Subcutaneous adipose tissue (tissue), 4 donors: Measurements from ENCODE around the gene DCUN1D2. TPM values are rescaled to one million over a fixed set of nuclear protein-coding genes. Genes with fewer than 3 reads are reported as not detected.

Source experiments
- CTCF ChIP-seq: fragments of 450-650 bp; IDR thresholded peaks from one replicate; pipeline ENCODE4 v1.5.1; 2016; ENCODE audit warnings: low read depth, mild to moderate bottlenecking, control low read depth, antibody characterized with exemption, moderate library complexity
- total RNA-seq, 4 donors: library from RNA; depleted of rRNA; stranded (reverse); fragments of >200 nt; gene quantifications; one replicate each; pipeline ENCODE4 v1.1.0, GENCODE V29; 2016

Gene DCUN1D2
- total RNA-seq, 4 donors from 2014 or later, result 15.1 to 22.2 (median 18.8) TPM

- TF ChIP-seq CTCF, result no peak
Observed at GRCh38 chr13:113535381-113535781, 44.9 kb upstream of the DCUN1D2 start.

DNA sequence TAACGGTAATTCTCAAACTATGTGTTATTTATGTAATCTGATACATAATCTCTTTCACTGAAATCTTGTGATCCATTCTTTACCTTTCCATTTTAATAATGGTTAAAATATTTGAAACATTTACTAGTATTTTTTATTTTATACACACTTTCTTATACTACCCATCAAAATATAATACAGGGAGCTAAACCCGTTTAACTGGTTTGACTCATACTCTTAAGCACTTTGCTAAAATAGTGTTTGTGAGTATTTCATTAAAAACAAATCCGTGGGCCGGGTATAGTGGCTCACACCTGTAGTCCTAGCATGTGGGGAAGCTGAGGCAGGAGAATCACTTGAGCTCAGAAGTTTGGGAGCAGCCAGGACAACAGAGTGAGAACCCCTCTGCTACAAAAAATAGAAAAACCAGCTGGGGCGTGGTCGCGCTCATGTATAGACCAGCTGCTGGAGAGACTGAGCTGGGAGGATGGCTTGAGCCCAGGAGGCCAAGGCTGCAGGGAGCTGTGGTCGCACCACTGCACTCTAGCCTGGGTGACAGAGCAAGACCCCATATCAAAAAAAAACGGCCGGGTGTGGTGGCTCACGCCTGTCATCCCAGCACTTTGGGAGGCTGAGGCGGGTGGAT, 43.8 kb upstream of the DCUN1D2 start:
- no peak for TF ChIP-seq CTCF

GRCh38 chr13:113533161-113533840, 42.8 kb upstream of the DCUN1D2 start:
- TF ChIP-seq CTCF, result no peak

DNA sequence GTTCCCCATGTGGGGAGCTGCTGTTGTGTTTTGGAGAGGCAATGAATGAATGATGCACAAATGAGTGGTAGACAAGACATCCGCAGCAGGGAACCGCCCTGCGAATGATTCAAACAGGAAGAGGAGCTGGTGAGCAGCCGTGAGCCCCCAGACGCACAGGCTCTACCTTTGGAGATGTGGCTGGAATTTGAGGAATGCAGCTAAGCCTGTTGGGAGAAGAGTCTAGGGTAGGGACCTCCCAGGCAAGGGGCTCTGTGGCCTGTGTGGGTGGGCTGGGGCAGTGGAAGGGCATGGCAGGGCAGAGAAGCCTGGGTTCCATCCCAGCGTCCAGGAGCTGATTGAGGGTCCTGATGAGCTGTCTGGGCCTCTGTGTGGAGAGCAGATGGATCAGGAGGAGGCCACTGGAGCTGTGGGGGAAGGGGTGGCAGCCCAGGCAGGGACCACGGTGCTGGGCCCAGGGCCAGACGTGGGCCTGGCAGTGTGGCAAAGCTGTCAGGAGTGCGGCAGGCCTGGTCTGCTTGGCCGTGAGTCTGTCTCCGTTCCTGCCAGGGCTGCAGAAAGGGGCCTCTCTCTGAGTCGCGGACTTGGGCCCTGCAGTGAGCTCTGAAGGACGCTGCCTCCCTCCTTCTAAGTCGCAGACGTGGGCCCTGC, 41.8 kb upstream of the DCUN1D2 start:
- no peak for TF ChIP-seq CTCF

DNA sequence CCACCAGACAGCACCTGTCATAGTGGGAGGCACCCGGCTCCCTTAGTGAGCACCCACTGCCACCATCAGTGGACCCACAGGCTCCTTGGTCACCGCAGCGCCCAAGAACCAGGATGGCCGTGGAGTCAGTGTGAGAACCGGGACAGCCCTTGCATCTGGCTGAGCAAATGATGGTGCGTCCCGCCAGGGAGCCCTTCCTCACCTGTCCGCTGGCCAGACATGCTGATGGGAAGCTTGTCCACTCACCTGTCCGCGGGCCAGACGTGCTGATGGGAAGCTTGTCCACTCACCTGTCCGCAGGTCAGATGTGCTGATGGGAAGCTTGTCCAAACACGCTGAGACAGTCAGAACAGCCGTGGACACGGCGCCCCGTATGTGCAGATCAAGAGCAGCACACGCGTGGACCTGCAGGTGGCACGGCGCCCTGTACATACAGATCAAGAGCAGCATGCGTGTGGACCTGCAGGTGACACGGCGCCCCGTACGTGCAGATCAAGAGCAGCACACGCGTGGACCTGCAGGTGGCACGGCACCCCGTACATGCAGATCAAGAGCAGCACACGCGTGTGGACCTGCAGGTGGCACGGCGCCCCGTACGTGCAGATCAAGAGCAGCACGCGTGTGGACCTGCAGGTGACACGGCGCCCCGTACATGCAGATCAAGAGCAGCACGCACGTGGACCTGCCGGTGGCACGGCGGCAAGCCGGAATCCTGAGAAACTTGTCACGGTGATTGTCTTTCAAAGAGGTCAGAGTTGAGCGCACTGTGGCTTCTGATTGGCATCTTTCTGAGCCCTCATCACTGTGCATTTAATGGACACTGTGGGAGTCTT, 40.7 kb upstream of the DCUN1D2 start:
- TF ChIP-seq CTCF, result no peak

GRCh38 chr13:113528813-113529180, 38.3 kb upstream of the DCUN1D2 start:
- no peak for TF ChIP-seq CTCF
